Activated T-cell treated with anti-CD3 and anti-CD28 coated beads for 24 hours (primary cell): ENCODE measurements around the gene USP6.
"Not testable (repeated sequence)": the region's sequence is repeated elsewhere in the genome, so short reads cannot be mapped to it uniquely, and the experiment has no call there.

Source experiments
- DNase-seq: peaks from one replicate; pipeline ENCODE4 v3.0.0-alpha.2; 2020; ENCODE audit warnings: low read depth

The USP6 gene

DNA sequence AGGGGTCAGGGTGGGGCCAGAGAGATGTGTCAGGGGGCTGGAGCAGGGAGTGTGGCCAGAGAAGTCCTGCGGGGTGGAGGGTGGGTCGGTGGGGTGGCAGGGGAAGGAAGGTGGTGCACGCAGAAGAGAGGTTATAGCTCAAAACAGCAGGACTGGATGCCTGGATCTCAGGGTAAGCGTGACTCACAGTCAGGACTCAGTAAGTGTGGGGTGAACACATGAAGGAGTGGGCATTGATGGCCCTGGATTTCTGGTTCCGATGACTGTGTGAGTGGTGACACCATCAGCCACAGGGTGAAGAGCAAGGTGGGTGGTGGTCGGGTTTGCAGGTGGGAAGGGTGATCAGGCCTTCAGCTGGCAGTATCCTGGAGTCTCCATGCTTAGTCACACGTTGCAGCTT, 6.2 kb downstream of the USP6 start:
- DNase-seq, result not testable (repeated sequence)

DNA sequence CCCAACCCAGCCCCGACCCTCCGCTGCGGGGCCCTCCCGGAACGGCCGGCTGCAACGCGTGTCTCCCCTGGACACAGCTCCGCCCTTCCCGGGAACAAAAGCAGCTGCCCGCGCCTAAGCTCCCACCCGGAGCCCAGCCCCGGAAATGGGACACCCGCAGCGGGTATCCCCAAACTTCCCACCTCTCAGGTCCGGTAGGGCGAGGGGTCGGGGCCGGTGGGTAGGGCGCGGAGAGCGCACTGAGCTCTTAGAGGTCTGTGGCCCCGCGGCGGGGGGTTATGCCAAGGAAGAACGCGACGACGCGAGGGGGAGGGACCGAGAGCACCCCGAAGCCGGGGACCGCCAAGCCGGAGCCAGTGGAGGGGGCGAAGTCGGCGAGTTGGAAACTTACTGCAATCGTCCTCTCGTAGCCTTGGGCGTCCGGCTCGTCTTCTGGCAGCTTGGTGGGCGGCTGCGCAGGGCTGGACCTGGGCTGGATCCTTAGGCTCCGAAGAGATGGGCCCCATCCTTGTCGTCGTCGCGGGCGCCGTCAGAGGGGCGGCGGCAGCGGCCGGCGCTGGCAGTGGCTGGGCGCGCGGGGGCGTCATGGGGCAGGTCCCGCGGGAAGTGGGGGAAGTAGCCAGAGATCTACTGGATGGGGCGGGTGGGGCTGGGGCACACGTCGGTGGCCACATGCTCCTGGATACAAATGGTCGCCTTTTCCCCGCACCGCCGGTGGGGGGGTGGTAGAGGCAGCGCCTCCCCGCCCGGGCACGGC, 6.9 kb downstream of the USP6 start:
- no peak for DNase-seq

DNA sequence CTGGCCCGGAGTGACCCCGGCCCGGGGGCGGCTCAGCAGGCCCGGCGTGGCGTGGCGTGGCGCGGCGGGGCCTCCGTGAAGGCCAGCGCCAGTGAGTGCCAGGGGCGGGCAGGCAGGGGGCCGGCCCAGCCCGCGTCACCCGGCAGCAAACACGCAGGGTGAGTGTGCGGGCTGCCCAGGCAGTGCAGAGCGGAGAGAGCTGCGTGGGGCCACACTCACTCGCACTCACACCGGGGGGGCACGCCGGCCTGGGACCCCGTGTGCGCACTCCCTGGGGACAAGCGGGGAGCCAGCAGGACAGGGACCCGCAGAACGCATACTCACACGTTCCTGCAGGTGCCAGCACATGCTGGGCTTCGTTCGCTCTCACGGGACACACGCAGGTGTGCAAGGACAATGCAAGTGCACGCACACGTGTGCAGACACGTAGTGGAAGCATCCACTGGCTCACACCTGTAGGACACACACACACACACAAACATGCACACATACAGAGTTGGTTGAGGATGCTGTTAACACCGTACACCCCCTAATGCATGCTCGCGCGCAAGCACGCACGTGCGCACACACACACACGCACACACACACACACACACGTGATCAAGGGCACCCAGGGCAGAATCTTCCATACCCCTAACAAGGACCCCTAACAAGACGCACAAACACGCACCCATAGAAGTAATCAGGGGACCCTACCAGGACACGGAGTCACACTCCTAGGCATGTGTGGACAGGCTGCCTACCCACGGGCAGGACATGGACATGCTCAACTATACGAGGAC, 7.7 kb downstream of the USP6 start:
- DNase-seq, result no peak

DNA sequence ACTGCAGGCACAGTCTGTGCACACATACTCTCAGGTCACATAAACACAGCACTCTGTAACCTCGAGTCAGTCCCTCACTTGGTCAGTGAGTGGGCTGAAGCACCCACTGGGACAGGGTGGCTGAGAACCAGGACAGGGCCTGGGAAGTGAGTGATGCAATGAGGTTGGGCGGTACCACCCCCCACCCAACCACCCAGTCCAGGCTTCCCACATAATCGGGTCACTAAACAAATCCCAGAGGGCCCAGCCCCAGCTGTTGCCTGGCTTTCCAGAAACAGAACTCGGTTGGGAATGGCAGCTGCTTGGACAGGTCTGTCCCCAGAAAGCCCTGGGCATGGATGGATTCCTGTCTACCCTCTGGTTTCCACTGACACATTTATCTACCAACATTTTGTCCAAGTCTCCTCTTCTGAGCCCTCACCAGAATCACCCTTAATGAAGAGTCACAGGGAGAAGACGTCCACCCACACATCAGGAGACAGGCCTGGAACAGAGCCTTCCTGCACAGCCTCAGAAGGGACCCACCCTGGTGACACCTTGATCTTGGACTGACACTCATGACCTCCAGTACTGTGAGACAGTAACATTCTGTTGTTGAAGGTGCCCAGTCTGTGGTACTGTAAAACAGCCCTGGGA, 8.4 kb downstream of the USP6 start:
- not testable (repeated sequence) for DNase-seq

DNA sequence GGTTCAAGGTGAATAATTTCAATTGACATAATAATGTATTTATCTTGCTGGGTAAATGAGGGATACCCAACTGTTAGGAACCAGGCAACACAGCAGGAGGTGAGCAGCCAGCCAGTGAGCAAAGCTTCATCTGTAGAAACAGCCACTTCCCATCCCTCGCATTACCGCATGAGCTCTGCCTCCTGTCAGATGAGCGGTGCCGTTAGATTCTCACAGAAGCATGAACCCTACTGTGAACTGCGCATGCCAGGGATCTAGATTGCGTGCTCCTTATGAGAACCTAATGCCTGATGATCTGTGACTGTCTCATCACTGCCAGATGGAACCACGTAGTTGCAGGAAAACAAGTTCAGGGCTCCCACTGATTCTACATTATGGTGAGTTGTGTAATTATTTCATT, 9.1 kb downstream of the USP6 start:
- not testable (repeated sequence) for DNase-seq

DNA sequence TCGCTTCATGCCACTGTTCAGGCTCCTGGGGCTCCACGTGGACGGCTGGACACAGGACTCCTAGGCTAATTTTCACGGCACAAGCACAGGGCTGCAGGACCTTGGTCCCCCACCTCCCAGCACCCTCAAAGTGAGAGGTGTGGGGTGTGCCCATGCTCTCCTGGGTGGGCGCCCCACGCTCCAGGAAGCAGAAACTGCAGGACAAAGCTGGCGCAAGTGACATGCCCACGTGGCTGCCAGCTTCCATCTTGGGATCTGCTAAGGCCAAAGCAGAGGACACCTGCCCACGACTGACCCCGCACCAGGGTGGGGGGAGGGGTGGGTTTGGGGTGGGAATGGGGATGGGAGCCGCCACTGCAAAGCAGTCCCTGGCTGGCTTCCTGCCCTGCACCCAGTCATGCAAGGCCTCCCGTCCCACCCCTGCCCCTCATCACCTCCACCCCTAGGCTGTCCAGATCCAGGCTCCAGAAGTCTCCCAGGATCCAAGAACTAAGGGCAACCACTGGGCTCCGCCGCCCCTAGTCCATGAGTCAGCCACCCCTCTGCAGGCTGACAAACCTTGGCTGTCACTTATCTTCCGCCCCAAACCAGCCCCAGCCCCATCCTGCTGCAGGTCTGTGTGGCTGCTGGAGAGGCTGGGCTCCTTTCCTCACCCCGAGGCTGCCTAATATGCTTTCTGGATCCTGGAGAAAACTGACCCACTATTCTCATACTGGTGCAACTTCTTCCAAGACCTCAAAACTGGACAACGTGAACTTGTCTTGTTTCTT, 11.1 kb downstream of the USP6 start:
- no peak for DNase-seq

DNA sequence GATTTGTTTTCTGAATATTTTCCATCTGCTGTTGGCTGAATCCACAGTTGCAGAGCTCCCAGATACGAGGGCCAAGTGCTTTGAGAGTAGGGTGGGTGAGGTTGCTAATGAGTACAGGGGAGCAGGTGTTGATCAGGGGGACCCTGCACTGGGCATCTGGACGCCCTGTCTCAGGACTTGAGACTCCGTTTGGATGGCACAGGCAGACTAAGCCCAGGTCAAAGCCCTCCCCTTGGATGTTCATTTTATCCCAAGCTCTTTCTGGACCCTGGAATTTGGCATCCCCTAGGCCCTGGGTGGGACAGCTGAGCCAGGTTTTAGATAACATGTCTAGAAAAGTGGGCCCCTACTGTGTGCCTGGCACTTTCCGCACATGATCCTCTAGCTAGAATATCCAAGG, 12.1 kb downstream of the USP6 start:
- DNase-seq, result no peak

DNA sequence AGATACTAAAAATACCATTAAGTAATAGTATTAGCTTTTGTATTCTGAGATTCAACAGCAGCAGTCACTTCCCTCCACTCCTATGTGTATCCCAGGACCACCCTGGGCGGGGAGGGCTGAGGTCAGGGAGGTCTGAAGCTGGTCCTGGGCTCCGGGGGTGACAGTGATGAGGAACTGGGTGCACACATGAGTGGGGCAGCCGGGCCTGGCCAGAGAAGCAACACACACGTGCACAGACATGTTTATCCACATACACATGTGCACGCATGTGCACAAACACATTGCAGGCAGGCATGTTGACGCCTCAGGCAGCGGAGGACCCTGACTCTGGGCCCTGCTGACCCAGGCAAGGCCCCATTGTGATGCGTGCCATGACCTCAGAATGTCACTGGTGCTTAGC, 12.6 kb downstream of the USP6 start:
- not testable (repeated sequence) for DNase-seq

DNA sequence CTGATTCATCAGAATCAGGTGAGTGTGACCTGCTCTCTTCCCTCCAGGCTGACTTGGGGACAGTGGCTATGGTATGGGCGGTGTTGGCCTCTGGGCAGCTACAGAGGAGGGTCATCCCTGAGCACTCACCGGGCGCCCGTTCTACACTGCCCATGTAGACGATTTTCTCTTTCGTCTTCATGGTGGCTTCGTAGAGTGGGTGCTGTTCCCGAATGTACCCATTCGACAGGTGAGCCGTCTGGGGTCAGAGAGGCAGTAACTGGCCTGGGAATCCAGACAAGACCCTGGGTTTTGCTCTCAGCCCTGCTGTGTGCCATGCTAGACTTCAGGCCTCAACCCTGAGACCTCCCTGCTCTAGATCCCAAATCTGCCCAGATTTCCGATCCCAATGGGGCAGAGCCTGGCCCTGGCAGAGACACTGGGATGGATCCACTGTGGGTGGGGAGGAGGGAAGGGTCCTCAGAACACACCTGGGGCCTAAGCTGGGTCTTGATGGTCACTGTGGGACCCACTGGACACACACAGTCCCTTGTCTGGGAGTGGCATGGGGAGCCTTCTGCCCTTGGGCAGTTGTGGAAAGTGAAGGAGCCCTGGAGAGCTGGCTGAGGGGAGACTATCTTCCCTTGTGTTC, 13.2 kb downstream of the USP6 start:
- DNase-seq, result no peak

DNA sequence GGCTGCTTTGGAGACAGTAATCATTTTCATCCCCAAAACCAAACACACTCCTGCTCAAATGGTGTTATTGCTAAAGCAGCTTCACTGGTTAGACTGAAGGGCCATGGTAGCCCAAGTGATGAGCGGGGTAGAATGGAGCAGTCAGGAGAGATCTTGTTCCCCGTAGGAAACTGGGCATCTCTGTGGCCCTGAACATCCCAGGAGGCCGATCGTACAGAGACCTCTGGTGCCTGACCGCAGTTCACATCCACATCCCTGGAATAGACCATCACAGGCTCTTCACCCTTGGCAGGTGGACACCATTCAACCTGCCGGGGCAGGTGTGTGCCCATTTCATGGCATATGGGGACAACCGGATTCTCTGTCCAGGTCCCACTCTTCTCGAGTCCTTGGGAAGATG, 13.9 kb downstream of the USP6 start:
- not testable (repeated sequence) for DNase-seq

DNA sequence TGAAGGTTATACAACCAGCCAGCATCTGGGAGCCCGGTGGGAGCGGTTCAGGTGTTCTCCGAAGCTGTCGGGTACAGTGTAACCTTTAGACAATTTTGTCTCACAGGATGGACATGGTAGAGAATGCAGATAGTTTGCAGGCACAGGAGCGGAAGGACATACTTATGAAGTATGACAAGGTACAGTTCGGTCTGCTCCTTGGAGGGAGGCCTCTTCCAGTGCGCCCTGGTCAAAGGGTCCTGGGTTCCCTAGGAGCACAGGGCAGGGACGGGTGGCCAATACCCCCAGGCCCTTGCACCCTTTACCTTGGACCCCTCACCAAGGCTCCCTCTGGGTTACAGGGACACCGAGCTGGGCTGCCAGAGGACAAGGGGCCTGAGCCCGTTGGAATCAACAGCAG, 14.4 kb downstream of the USP6 start:
- DNase-seq, result not testable (repeated sequence)

DNA sequence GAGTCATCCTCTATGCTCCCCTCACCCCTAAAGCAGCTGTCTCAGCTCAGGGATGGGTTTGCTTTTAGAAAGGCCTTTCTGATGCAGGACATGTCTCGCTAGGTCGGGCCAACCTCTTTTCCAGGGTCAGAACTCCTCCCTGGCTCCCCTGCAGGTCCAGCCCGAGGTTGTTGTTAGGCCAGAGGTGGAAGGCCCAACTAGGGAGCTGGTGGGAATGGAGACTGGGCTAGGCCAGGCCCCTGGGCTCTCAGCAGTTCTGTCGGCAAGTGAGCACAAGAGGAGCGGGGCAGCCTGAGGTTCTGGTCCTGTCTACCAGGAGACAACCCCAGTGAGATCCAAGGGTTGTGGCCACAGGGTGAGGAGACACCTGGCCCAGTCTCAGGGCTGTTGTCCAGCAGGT, 14.9 kb downstream of the USP6 start:
- not testable (repeated sequence) for DNase-seq

DNA sequence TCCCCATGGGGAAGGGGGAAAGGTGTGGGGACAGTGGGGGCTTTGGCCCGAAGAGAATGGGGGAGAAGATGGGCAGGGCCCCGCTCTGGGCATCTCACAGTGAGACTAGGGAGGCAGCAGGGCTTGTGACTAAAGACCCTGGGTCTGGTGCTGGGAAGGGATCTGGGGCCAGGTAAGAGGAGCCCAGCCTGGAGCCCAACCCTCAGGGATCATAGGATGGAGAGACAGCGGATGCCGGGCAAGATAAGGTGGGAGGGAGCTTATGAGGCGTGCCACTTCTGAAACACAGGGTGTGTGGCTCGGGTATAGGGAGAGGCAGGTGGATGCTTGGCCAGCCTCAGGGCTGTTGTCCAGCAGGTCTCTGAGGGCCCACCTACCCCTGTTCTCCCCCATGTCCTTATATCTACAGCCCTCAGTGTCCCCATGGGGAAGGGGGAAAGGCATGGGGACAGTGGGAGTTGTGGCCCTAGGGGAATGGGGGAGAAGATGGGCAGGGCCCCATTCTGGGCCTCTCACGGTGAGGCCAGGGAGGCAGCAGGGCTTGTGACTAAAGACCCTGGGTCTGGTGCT, 15.4 kb downstream of the USP6 start:
- DNase-seq, result no peak

DNA sequence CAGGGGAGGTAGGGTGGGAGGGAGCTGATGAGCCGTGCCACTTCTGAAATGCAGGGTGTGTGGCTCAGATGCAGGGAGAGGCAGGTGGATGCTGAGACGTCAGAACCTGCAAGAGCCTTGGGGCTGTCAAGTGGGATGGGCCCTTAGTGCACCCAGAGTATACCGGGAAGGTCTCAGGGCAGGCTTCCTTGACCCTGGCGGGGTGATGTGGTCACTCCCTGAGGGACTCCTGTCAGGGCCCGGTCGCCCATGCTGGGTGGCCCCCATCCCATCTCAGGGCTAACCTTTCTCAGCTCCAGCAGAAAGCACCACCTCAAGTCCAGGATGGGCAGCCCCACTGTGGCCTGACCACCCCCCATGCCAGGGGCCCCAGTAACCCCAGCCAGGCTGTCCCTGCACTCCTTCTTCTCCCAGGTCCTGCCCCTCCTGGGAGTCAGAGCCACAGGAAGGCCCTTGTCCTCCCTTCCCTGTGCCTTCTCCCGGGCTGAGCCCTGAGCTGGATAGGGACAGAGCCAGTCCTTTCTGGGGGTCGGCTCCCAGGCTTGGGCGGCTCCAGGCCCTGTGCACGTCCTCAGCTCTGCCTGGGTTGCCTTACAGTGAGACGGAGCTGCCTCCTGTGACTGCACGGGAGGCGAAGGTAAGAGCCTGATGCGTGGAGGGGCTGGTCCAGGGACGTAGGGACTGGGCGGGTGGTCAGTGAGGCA, 16.1 kb downstream of the USP6 start:
- DNase-seq, result not testable (repeated sequence)

DNA sequence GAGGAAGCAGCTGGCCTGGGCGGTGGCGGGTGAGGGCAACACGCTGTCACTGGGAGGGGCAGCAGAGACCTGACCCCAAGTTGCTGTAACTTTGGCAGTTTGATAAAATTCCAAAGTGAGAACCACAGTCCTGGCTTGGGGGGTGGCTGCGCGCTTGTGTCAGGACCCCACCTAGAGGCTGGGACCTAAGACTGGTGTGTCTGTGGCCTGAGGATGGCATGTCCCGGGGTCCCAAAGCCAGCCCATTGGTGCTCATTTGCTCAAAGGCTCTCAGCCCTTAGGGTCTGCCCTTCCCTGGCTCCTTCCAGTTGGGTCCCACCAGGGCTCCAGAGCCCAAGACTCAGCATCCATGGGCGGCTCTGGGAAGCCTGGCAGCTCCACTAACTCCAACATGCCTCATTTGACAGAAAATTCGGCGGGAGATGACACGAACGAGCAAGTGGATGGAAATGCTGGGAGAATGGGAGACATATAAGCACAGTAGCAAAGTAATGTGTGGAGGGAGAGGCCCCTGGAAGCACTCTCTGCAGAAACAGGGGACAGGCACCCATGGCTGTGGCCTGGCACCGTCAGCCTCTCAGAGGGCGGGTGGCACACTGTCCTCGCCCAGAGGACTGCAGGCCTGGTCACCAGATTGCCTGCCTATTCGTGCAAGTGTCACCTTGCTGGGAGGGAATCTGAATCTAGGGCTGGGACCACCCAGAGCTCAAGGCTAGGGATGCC, 16.8 kb downstream of the USP6 start:
- not testable (repeated sequence) for DNase-seq

DNA sequence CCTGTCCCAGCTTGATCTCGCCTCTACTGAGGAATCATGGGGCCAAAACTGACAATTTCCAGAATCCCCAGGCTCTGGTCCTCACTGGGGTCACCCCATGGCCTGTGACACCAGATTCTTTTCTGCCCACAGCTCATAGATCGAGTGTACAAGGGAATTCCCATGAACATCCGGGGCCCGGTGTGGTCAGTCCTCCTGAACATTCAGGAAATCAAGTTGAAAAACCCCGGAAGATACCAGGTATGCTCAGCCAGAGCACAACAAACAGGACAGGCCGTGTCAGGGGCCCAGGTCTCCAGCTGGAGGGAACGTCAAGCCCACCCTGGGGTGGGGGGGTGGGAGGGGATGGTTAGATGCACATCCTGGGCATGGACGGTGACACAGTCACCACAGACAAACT, 17.5 kb downstream of the USP6 start:
- no peak for DNase-seq

DNA sequence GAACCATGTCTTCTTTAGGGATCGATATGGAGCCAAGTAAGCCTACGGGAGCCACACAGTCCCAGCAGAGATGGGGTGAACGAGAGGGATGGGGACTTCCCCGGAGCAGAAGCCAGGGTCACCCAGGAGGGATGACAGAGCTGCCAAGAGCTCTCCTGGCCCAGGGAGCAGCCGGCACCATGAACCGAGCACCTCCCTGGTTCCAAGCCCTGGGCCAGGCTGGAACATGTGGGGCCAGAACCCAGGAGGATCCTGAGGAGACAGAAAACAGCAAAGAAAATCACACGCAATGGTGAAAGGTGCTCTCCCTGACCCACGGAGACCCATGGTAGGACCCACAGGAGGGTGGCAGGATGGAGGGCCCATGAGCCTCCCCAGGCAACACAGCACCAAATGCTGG, 18.1 kb downstream of the USP6 start:
- DNase-seq, result not testable (repeated sequence)

DNA sequence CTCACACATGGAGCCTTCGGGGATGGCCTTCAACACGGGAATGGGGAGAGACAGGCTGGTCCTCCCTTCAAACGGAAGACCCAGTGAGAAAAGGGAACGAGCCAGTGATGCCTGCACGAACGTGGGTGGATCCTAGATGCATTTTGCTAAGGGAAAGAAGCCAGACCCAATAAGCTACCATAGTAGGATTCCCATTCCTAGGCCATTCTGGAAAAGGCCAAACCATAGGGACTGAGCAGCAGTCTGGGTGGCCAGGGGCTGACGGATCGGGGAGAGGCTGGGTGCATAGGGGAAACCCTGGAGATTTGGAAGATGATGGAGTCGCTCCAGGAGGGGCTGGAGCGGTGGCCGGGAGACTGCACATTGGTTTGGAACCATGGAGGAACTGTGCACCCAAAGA, 18.7 kb downstream of the USP6 start:
- DNase-seq, result not testable (repeated sequence)

DNA sequence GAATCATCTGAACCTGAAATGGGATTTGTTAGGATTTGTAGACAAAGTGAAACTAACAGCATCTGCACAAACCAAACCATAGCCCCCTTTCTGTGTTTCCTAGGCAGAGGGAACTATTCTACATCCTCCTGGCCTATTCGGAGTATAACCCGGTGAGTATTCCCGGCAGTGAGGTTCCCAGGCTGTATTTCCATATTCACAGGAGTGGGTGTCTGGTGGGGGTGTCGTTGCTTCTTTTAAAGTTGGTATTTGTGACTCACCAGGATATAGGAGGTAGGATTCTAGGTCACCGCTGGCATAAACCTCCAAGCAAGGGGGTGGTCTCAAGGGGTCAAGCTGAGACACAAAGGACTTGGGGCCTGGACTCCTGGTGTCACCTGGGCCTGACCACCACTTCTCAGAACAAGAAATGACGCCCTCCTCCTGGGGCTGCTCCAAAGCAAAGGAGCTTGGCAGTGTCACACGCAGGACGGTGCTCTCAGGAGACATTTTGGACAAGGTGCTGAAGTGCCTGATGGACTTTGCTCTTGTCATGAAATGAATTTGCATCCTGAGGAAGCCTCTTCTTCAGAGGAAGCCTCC, 19.4 kb downstream of the USP6 start:
- not testable (repeated sequence) for DNase-seq
